GM18870 (cell line): ENCODE results near the gene ANKRD13C.

Source experiments
- ATAC-seq: cut with Tn5 transposase; IDR thresholded peaks from one replicate; pipeline ENCODE4 v1.9.1; 2021; ENCODE audit warnings: moderate library complexity; ENCODE audit not compliant: unreplicated experiment

Gene ANKRD13C

DNA sequence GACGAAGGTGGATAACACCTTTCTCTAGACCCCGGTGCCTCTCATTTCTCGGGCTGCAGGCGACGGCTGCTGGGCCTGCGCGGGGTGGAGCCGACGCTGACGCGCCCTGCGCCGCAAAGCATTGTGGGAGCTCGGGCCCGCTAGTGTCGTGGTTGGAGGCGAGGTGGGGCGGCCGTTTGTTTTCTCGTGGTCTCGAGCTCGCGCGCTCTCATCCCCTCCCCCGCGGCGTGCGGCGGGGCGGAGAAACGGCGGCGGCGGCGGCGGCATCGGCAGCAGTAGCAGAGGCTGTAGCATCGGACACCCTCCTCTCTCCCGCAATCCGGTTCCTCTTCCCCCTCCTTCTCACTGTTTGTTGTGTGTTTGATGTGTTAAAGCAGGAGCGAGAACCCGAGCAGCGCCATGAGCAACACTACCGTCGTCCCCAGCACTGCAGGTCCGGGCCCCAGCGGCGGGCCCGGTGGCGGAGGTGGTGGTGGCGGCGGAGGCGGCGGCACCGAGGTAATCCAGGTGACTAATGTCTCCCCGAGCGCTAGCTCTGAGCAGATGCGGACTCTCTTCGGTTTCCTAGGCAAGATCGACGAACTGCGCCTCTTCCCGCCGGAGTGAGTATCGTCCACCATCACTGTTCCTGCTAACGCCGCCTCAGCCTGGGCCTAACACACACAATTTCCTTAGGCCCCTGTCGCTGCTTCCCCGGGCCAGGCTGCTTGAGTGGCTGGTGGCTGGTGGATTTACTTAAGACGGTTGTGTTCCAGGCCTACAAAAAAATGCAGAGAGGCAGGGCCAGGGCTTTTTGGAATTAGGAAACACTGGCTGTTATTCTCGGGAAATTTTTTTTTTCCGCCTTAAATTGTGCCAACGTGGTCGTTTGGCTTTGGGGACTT lies 133.0 kb downstream of the ANKRD13C start, which contains the start of gene SRSF11:
Gene SRSF11 (plus strand): TSS at position 143 of the 884 bp plus-strand sequence. CDS start 257 bp downstream, at position 400.
- peak; percentile 77 for ATAC-seq

GRCh38 chr1:70220517-70221237 lies 133.8 kb downstream of the ANKRD13C start:
- peak; percentile 25 for ATAC-seq

GRCh38 chr1:70220015-70220414 lies 134.5 kb downstream of the ANKRD13C start:
- ATAC-seq: no peak

DNA sequence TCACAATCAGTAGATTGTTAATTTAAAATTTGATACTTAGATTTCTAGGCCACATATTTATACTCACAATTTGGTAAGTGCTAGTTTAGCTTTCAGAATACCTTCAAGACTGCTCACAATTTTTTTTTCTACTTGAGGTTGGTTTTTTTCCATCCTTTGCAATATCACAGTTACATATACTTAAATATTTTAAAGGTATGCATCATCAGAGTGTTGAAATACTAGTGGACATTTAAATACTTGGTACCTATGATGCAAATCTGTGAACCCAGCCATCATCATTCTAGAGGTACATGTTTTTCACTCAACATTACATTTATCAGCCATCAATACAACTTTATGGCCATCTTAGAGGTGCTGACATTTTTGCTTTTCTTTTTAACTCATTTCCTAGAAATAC lies 143.0 kb downstream of the ANKRD13C start:
- ATAC-seq: no peak

DNA sequence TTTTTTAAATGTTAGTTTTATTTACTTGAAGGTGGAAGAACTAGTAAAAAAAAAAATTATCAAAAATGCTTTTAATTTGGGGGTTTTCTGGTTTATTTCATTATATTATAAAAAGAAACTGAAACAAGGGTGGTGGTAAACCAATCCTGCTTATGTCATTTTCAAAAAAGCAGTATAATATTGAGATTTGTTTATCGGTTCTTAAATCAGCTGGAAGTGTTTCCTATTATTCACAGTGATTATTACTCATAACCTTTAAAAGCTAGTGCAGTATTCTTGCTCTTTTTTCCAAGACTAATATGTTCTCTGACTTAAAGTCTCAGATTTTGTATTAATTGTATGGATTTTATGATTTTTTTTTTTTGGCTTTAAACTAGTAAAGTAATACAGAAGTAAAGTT lies 143.7 kb downstream of the ANKRD13C start:
- no peak for ATAC-seq
